ENCODE measurements around the gene TCEAL4. TPM values are rescaled to one million over a fixed set of nuclear protein-coding genes. Genes with fewer than 3 reads are reported as not detected.

TCEAL4 gene
- polyA plus RNA-seq, 1 donor (not counting 4 experiments of a cell fraction or from before 2014, with no cell fraction given), result 73.1 TPM

GRCh38 chrX:103550415-103551051, 34.8 kb upstream of the TCEAL4 start:
- dilution Hi-C loops (cut with MboI; ENCODE audit: extremely low pct_ligation_motif_present, low sequenced_read_pairs), result no loop called here
- no peak overlapping the region for H3K9ac ChIP-seq (ENCODE audit: control insufficient read depth, extremely low read depth, insufficient read depth, low read length)
- no peak overlapping the region for H3K4me2 ChIP-seq (ENCODE audit: control insufficient read depth, extremely low read depth, insufficient read depth, low read depth, low read length)
- H3K79me2 ChIP-seq (ENCODE audit: control insufficient read depth, insufficient read depth, low read length), result no peaks in the 10 kb centered on the region
- no peak overlapping the region for H3K27ac ChIP-seq (ENCODE audit: control insufficient read depth, insufficient read depth, low read length)
- H3K27me3 ChIP-seq (ENCODE audit: control insufficient read depth, extremely low read depth, insufficient read depth, low read length), result no peaks in the 10 kb centered on the region
- DNase-seq (ENCODE audit: low read depth, low spot score), result no peak
- no peak overlapping the region for H3K4me3 ChIP-seq (ENCODE audit: control insufficient read depth in 2 of 3, extremely low read depth in 1 of 3, insufficient read depth in 2 of 3, low read depth in 1 of 3, low read length in 3 of 3)
- no peak overlapping the region for H2AFZ ChIP-seq (ENCODE audit: control insufficient read depth, low read length)
- H3K36me3 ChIP-seq (ENCODE audit: control insufficient read depth in 2 of 2, extremely low read depth in 1 of 2, insufficient read depth in 2 of 2, low read length in 2 of 2), result no peaks in the 10 kb centered on the region
- FAIRE-seq, result no peak
- no peaks in the 10 kb centered on the region for H3K4me1 ChIP-seq (ENCODE audit: control insufficient read depth, extremely low read depth, insufficient read depth, low read length)
- H3K9me3 ChIP-seq (ENCODE audit: control insufficient read depth, low read depth, low read length), result no peaks in the 10 kb centered on the region
- no peaks in the 10 kb centered on the region for H4K20me1 ChIP-seq (ENCODE audit: control insufficient read depth, extremely low read depth, insufficient read depth, low read length)
- no peak for TF ChIP-seq EZH2 (IDR thresholded peaks at IDR 0.05; ENCODE audit: low read length)
- TF ChIP-seq CTCF (optimal IDR thresholded peaks at IDR 0.05 in 1 of 3, IDR thresholded peaks at IDR 0.05 in 1 of 3, conservative IDR thresholded peaks at IDR 0.05 in 1 of 3; ENCODE audit: extremely low read depth in 1 of 3, insufficient read depth in 2 of 3, low read length in 3 of 3), result no peak
- H3K9me1 ChIP-seq (ENCODE audit: control insufficient read depth, extremely low read depth, insufficient read depth, low read length), result no peaks in the 10 kb centered on the region

- Histone ChIP-seq H3K9me1 (ENCODE audit: control insufficient read depth, extremely low read depth, insufficient read depth, low read length) (no peaks in the 10 kb centered on the region), H3K4me1 (ENCODE audit: control insufficient read depth, extremely low read depth, insufficient read depth, low read length) (no peaks in the 10 kb centered on the region), H3K9ac (ENCODE audit: control insufficient read depth, extremely low read depth, insufficient read depth, low read length) (no peak overlapping the region), H3K36me3 (ENCODE audit: control insufficient read depth in 2 of 2, extremely low read depth in 1 of 2, insufficient read depth in 2 of 2, low read length in 2 of 2) (no peaks in the 10 kb centered on the region), H3K27me3 (ENCODE audit: control insufficient read depth, extremely low read depth, insufficient read depth, low read length) (no peaks in the 10 kb centered on the region), H3K27ac (ENCODE audit: control insufficient read depth, insufficient read depth, low read length) (no peak overlapping the region), H3K4me3 (ENCODE audit: control insufficient read depth in 2 of 3, extremely low read depth in 1 of 3, insufficient read depth in 2 of 3, low read depth in 1 of 3, low read length in 3 of 3) (no peak overlapping the region), H4K20me1 (ENCODE audit: control insufficient read depth, extremely low read depth, insufficient read depth, low read length) (no peaks in the 10 kb centered on the region), H3K9me3 (ENCODE audit: control insufficient read depth, low read depth, low read length) (no peaks in the 10 kb centered on the region), H3K79me2 (ENCODE audit: control insufficient read depth, insufficient read depth, low read length) (no peaks in the 10 kb centered on the region), H3K4me2 (ENCODE audit: control insufficient read depth, extremely low read depth, insufficient read depth, low read depth, low read length) (no peak overlapping the region), H2AFZ (ENCODE audit: control insufficient read depth, low read length) (no peak overlapping the region)
- dilution Hi-C loops (cut with MboI; ENCODE audit: extremely low pct_ligation_motif_present, low sequenced_read_pairs), result no loop called here
- FAIRE-seq (no peak), DNase-seq (ENCODE audit: low read depth, low spot score) (no peak)
- TF ChIP-seq EZH2 (IDR thresholded peaks at IDR 0.05; ENCODE audit: low read length) (no peak), CTCF (optimal IDR thresholded peaks at IDR 0.05 in 1 of 3, IDR thresholded peaks at IDR 0.05 in 1 of 3, conservative IDR thresholded peaks at IDR 0.05 in 1 of 3; ENCODE audit: extremely low read depth in 1 of 3, insufficient read depth in 2 of 3, low read length in 3 of 3) (no peak)
These were observed 33.1 kb upstream of the TCEAL4 start for GRCh38 chrX:103552236-103552635.

All from keratinocyte (primary cell).